CD4-positive, alpha-beta T cell treated with Interferon gamma for 1 hour (primary cell): ENCODE measurements around the gene LDLRAD3.

ENCODE experiments used
- DNase-seq: peaks from one replicate; pipeline ENCODE4 v3.0.0-alpha.2; 2020

Gene LDLRAD3

GRCh38 chr11:36142439-36142838 is 198.6 kb downstream of the LDLRAD3 start:
- DNase-seq, result no peak

- DNase-seq, result no peak
These were observed 199.0 kb downstream of the LDLRAD3 start for GRCh38 chr11:36142879-36143278.

- DNase-seq, result no peak
These were observed 202.6 kb downstream of the LDLRAD3 start for GRCh38 chr11:36146437-36146836.

GRCh38 chr11:36147491-36147890 is 203.6 kb downstream of the LDLRAD3 start:
- DNase-seq, result no peak

- no peak for DNase-seq
These were observed 204.8 kb downstream of the LDLRAD3 start for GRCh38 chr11:36148701-36149100.

GRCh38 chr11:36149538-36150242 is 205.8 kb downstream of the LDLRAD3 start:
- peak; percentile 54 for DNase-seq

GRCh38 chr11:36150986-36151385 is 207.1 kb downstream of the LDLRAD3 start:
- no peak for DNase-seq

GRCh38 chr11:36151933-36152580 is 208.2 kb downstream of the LDLRAD3 start:
- DNase-seq, result no peak

GRCh38 chr11:36153551-36153950 is 209.7 kb downstream of the LDLRAD3 start:
- DNase-seq, result no peak

GRCh38 chr11:36155124-36155561 is 211.3 kb downstream of the LDLRAD3 start:
- DNase-seq, result no peak

GRCh38 chr11:36155770-36156160 is 211.9 kb downstream of the LDLRAD3 start:
- DNase-seq, result no peak

GRCh38 chr11:36156161-36156816 is 212.4 kb downstream of the LDLRAD3 start:
- no peak for DNase-seq

- DNase-seq, result no peak
These were observed 213.1 kb downstream of the LDLRAD3 start for GRCh38 chr11:36156817-36157519.

GRCh38 chr11:36160091-36160490 is 216.2 kb downstream of the LDLRAD3 start:
- DNase-seq, result no peak

GRCh38 chr11:36161572-36161971 is 217.7 kb downstream of the LDLRAD3 start:
- no peak for DNase-seq

GRCh38 chr11:36162006-36162882 is 218.4 kb downstream of the LDLRAD3 start:
- DNase-seq, result no peak

- no peak for DNase-seq
These were observed 219.1 kb downstream of the LDLRAD3 start for GRCh38 chr11:36162883-36163434.

GRCh38 chr11:36164506-36165250 is 220.8 kb downstream of the LDLRAD3 start:
- DNase-seq, result no peak

- DNase-seq, result no peak
These were observed 221.9 kb downstream of the LDLRAD3 start for GRCh38 chr11:36165621-36166397.

- DNase-seq, result no peak
These were observed 223.2 kb downstream of the LDLRAD3 start for GRCh38 chr11:36167073-36167472.
